Ovary (tissue), 3 donors: Measurements from ENCODE around the gene PAK2.

ENCODE experiments used
- CTCF ChIP-seq, 3 donors: fragments of 450-650 bp in 2 of 3; fragments of 200-600 bp in 1 of 3; IDR thresholded peaks; one replicate each; pipeline versions ENCODE4 v1.5.1 to v1.8.0; 2016 to 2022; ENCODE audit warnings: antibody characterized with exemption in 3 of 3, mild to moderate bottlenecking in 1 of 3
- EP300 ChIP-seq: sonication (generic); formaldehyde crosslinking; IDR thresholded peaks from one replicate; pipeline ENCODE4 v1.6.1; 2017; ENCODE audit warnings: antibody characterized with exemption
- POLR2A ChIP-seq: fragments of 450-650 bp; IDR thresholded peaks from one replicate; pipeline ENCODE4 v1.6.1; 2017; ENCODE audit warnings: antibody characterized with exemption, mild to moderate bottlenecking, moderate library complexity
- donor health status: DM: no; HTN: no; CAD: no.

GRCh38 chr3:196711838-196712513 lies 27.7 kb upstream of the PAK2 start, which contains the start of the genes CEP19 and PIGX:
- TF ChIP-seq POLR2A (peak; percentile 59), EP300 (no peak), CTCF (IDR thresholded peaks at IDR 0.05) (peak in 2 of 3 donors; percentile 45 to 53)
